WTC11 (cell line): ENCODE data around the gene MRPS34.

ENCODE experiments used
- AFF4 ChIP-seq: sonication (generic); formaldehyde crosslinking; IDR thresholded peaks from 2 replicates; pipeline ENCODE4 v1.8.1; 2023; ENCODE audit warnings: mild to moderate bottlenecking, missing genetic modification reagents, borderline replicate concordance
- CBFB ChIP-seq: sonication (generic); formaldehyde crosslinking; IDR thresholded peaks from 2 replicates; pipeline ENCODE4 v1.8.1; 2022; ENCODE audit warnings: mild to moderate bottlenecking, low read depth, missing genetic modification reagents
- CREM ChIP-seq: sonication (generic); formaldehyde crosslinking; IDR thresholded peaks from 2 replicates; pipeline ENCODE4 v1.8.1; 2022; ENCODE audit warnings: mild to moderate bottlenecking, missing genetic modification reagents, moderate library complexity
- NR1H2 ChIP-seq: sonication (generic); formaldehyde crosslinking; IDR thresholded peaks from 2 replicates; pipeline ENCODE4 v1.9.0; 2021; ENCODE audit warnings: mild to moderate bottlenecking, moderate library complexity, missing genetic modification reagents
- NR3C1 ChIP-seq: sonication (generic); formaldehyde crosslinking; conservative IDR thresholded peaks from 2 replicates; pipeline ENCODE4 v1.8.1; 2023; ENCODE audit warnings: low read depth, mild to moderate bottlenecking, missing genetic modification reagents
- OVOL2 ChIP-seq: fragments of 250-450 bp; sonication (Bioruptor Pico); IDR thresholded peaks from 2 replicates; pipeline ENCODE4 v1.9.0; 2021; ENCODE audit warnings: mild to moderate bottlenecking, borderline replicate concordance
- SMAD4 ChIP-seq: sonication (generic); formaldehyde crosslinking; IDR thresholded peaks from 2 replicates; pipeline ENCODE4 v1.8.0; 2022; ENCODE audit warnings: mild to moderate bottlenecking, missing genetic modification reagents
- TF ChIP-seq, protein P1 (sequence below): fragments of 200-600 bp; IDR thresholded peaks from 2 replicates; pipeline ENCODE4 v1.8.0; 2022; ENCODE audit warnings: antibody characterized with exemption
- TF ChIP-seq, protein P2 (sequence below): sonication (generic); formaldehyde crosslinking; IDR thresholded peaks from 2 replicates; pipeline ENCODE4 v1.8.1; 2022; ENCODE audit warnings: missing genetic modification reagents, borderline replicate concordance
- TF ChIP-seq, protein P3 (sequence below): sonication (generic); formaldehyde crosslinking; IDR thresholded peaks from 2 replicates; pipeline ENCODE4 v1.8.1; 2022; ENCODE audit warnings: low read depth, missing genetic modification reagents, borderline replicate concordance
- TF ChIP-seq, protein P4 (sequence below): sonication (generic); formaldehyde crosslinking; IDR thresholded peaks from 2 replicates; pipeline ENCODE4 v1.8.1; 2023; ENCODE audit warnings: mild to moderate bottlenecking, missing genetic modification reagents, moderate library complexity
- TF ChIP-seq, protein P5 (sequence below): sonication (generic); formaldehyde crosslinking; IDR thresholded peaks from 2 replicates; pipeline ENCODE4 v1.8.0; 2022; ENCODE audit warnings: missing genetic modification reagents
- TF ChIP-seq, protein P6 (sequence below): sonication (generic); formaldehyde crosslinking; IDR thresholded peaks from 2 replicates; pipeline ENCODE4 v1.8.1; 2023; ENCODE audit warnings: mild to moderate bottlenecking, missing genetic modification reagents, moderate library complexity

DNA sequence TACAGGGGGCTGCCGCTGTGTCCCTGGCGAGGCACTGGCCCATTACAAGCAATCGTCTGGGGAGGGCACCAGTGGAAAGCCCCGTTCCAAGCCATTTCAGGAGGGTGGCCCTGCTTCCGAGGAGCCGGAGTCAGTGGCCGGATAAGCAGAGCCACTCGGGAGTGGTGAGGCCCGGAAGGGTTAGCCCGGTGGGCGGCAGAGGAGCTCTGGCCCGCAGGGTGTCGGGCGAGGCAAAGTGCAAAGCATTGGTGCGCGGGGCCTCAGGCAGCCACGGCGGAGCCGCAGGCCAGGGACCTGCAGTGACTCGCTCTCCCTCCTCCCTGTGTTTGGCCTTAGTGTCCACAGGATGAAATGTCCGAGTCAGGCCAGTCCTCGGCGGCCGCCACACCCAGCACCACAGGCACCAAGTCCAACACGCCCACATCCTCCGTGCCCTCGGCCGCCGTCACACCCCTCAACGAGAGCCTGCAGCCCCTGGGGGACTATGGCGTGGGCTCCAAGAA lies 26.2 kb downstream of the MRPS34 start:
- TF ChIP-seq, protein P1, sequence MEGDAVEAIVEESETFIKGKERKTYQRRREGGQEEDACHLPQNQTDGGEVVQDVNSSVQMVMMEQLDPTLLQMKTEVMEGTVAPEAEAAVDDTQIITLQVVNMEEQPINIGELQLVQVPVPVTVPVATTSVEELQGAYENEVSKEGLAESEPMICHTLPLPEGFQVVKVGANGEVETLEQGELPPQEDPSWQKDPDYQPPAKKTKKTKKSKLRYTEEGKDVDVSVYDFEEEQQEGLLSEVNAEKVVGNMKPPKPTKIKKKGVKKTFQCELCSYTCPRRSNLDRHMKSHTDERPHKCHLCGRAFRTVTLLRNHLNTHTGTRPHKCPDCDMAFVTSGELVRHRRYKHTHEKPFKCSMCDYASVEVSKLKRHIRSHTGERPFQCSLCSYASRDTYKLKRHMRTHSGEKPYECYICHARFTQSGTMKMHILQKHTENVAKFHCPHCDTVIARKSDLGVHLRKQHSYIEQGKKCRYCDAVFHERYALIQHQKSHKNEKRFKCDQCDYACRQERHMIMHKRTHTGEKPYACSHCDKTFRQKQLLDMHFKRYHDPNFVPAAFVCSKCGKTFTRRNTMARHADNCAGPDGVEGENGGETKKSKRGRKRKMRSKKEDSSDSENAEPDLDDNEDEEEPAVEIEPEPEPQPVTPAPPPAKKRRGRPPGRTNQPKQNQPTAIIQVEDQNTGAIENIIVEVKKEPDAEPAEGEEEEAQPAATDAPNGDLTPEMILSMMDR = no peak
- TF ChIP-seq, protein P2, sequence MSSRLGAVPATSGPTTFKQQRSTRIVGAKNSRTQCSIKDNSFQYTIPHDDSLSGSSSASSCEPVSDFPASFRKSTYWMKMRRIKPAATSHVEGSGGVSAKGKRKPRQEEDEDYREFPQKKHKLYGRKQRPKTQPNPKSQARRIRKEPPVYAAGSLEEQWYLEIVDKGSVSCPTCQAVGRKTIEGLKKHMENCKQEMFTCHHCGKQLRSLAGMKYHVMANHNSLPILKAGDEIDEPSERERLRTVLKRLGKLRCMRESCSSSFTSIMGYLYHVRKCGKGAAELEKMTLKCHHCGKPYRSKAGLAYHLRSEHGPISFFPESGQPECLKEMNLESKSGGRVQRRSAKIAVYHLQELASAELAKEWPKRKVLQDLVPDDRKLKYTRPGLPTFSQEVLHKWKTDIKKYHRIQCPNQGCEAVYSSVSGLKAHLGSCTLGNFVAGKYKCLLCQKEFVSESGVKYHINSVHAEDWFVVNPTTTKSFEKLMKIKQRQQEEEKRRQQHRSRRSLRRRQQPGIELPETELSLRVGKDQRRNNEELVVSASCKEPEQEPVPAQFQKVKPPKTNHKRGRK = no peak
- TF ChIP-seq, protein P3, sequence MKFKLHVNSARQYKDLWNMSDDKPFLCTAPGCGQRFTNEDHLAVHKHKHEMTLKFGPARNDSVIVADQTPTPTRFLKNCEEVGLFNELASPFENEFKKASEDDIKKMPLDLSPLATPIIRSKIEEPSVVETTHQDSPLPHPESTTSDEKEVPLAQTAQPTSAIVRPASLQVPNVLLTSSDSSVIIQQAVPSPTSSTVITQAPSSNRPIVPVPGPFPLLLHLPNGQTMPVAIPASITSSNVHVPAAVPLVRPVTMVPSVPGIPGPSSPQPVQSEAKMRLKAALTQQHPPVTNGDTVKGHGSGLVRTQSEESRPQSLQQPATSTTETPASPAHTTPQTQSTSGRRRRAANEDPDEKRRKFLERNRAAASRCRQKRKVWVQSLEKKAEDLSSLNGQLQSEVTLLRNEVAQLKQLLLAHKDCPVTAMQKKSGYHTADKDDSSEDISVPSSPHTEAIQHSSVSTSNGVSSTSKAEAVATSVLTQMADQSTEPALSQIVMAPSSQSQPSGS (CRISPR knock-in tag) = no peak
- TF ChIP-seq SMAD4 (CRISPR knock-in tag) (no peak), NR1H2 (CRISPR knock-in tag) (no peak), CREM (CRISPR knock-in tag) (no peak), CBFB (no peak), OVOL2 (CRISPR knock-in tag) (no peak), AFF4 (CRISPR knock-in tag) (no peak), NR3C1 (CRISPR knock-in tag) (no peak)
- TF ChIP-seq, protein P4, sequence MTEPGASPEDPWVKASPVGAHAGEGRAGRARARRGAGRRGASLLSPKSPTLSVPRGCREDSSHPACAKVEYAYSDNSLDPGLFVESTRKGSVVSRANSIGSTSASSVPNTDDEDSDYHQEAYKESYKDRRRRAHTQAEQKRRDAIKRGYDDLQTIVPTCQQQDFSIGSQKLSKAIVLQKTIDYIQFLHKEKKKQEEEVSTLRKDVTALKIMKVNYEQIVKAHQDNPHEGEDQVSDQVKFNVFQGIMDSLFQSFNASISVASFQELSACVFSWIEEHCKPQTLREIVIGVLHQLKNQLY = no peak
- TF ChIP-seq, protein P5, sequence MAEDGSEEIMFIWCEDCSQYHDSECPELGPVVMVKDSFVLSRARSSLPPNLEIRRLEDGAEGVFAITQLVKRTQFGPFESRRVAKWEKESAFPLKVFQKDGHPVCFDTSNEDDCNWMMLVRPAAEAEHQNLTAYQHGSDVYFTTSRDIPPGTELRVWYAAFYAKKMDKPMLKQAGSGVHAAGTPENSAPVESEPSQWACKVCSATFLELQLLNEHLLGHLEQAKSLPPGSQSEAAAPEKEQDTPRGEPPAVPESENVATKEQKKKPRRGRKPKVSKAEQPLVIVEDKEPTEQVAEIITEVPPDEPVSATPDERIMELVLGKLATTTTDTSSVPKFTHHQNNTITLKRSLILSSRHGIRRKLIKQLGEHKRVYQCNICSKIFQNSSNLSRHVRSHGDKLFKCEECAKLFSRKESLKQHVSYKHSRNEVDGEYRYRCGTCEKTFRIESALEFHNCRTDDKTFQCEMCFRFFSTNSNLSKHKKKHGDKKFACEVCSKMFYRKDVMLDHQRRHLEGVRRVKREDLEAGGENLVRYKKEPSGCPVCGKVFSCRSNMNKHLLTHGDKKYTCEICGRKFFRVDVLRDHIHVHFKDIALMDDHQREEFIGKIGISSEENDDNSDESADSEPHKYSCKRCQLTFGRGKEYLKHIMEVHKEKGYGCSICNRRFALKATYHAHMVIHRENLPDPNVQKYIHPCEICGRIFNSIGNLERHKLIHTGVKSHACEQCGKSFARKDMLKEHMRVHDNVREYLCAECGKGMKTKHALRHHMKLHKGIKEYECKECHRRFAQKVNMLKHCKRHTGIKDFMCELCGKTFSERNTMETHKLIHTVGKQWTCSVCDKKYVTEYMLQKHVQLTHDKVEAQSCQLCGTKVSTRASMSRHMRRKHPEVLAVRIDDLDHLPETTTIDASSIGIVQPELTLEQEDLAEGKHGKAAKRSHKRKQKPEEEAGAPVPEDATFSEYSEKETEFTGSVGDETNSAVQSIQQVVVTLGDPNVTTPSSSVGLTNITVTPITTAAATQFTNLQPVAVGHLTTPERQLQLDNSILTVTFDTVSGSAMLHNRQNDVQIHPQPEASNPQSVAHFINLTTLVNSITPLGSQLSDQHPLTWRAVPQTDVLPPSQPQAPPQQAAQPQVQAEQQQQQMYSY (CRISPR knock-in tag) = no peak
- TF ChIP-seq, protein P6, sequence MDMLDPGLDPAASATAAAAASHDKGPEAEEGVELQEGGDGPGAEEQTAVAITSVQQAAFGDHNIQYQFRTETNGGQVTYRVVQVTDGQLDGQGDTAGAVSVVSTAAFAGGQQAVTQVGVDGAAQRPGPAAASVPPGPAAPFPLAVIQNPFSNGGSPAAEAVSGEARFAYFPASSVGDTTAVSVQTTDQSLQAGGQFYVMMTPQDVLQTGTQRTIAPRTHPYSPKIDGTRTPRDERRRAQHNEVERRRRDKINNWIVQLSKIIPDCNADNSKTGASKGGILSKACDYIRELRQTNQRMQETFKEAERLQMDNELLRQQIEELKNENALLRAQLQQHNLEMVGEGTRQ (CRISPR knock-in tag) = no peak
